Smooth muscle cell (in vitro differentiated cells): Measurements from ENCODE around the gene WDR87. TPM values are rescaled to one million over a fixed set of nuclear protein-coding genes. Genes with fewer than 3 reads are reported as not detected.

Experiments used
- DNase-seq: peaks from one replicate; lab custom pipeline; 2025; ENCODE audit not compliant: unreplicated experiment; lab: John Stamatoyannopoulos, UW
- H2AFZ ChIP-seq: fragments of 200-600 bp; sonication (generic); 2 replicates; pipeline ENCODE4 v1.6.0; 2016; ENCODE audit warnings: antibody characterized with exemption, low read depth, mild to moderate bottlenecking
- H3F3A ChIP-seq: fragments of 200-600 bp; sonication (generic); 2 replicates; pipeline ENCODE4 v1.6.0; 2017; ENCODE audit warnings: antibody characterized with exemption, low read depth
- H3K27ac ChIP-seq: fragments of 200-600 bp; sonication (generic); 2 replicates; pipeline ENCODE4 v1.5.1; 2016; ENCODE audit warnings: low read depth, mild to moderate bottlenecking
- H3K27me3 ChIP-seq: fragments of 200-600 bp; sonication (generic); 2 replicates; pipeline ENCODE4 v1.6.1; 2016; ENCODE audit warnings: low read depth, mild to moderate bottlenecking
- H3K36me3 ChIP-seq: fragments of 200-600 bp; sonication (generic); 2 replicates; pipeline ENCODE4 v1.5.1; 2016; ENCODE audit warnings: low read depth
- H3K4me1 ChIP-seq: fragments of 200-600 bp; sonication (generic); 2 replicates; pipeline ENCODE4 v1.5.1; 2016; ENCODE audit warnings: low read depth
- H3K4me2 ChIP-seq: fragments of 200-600 bp; sonication (generic); 2 replicates; pipeline ENCODE4 v1.6.0; 2016; ENCODE audit warnings: mild to moderate bottlenecking
- H3K4me3 ChIP-seq: fragments of 200-600 bp; sonication (generic); 2 replicates; pipeline ENCODE4 v1.5.1; 2016; ENCODE audit warnings: mild to moderate bottlenecking
- H3K79me2 ChIP-seq: fragments of 200-600 bp; sonication (generic); 2 replicates; pipeline ENCODE4 v1.6.0; 2016; ENCODE audit warnings: low read depth, mild to moderate bottlenecking
- H3K9ac ChIP-seq: fragments of 200-600 bp; sonication (generic); 2 replicates; pipeline ENCODE4 v1.6.0; 2016; ENCODE audit warnings: low read depth
- H3K9me3 ChIP-seq: fragments of 200-600 bp; sonication (generic); replicated peaks from 2 replicates; pipeline ENCODE4 v1.5.1; 2016; ENCODE audit warnings: low read depth
- H4K20me1 ChIP-seq: fragments of 200-600 bp; sonication (generic); 2 replicates; pipeline ENCODE4 v1.6.0; 2016; ENCODE audit warnings: low read depth
- CTCF ChIP-seq: fragments of 200-600 bp; sonication (generic); IDR thresholded peaks from 2 replicates; pipeline ENCODE4 v1.5.1; 2017; ENCODE audit warnings: borderline replicate concordance, mild to moderate bottlenecking, antibody characterized with exemption; ENCODE audit not compliant: insufficient read depth, poor library complexity, severe bottlenecking
- WGBS: methylation state at CpG from one replicate; pipeline ENCODE4 v1.1.7; 2016; ENCODE audit warnings: low lambda C conversion rate; 5-methylcytosine and 5-hydroxymethylcytosine counted together
- polyA plus RNA-seq: library from polyadenylated mRNA; unstranded; fragments of >200 nt; fragmentation: Nextera tagmentation; extraction: Ambion mirVana; gene quantifications from 2 replicates; pipeline ENCODE4 v1.2.1, GENCODE V29; 2016
- total RNA-seq: library from RNA; depleted of rRNA; stranded (reverse); fragments of >200 nt; gene quantifications from 2 replicates; pipeline ENCODE4 v1.2.3, GENCODE V29; 2014

WDR87 gene
- total and polyA plus RNA-seq, 2 experiments from 2014 or later = not detected

- no peak overlapping the region for H2AFZ ChIP-seq
- H3K27me3 ChIP-seq = no peaks in the 10 kb centered on the region
- H3K9ac ChIP-seq = no peak overlapping the region
- H3K27ac ChIP-seq = no peak overlapping the region
- H4K20me1 ChIP-seq = no peaks in the 10 kb centered on the region
- H3K79me2 ChIP-seq = no peaks in the 10 kb centered on the region
- H3K9me3 ChIP-seq = no peaks in the 10 kb centered on the region
- H3K4me3 ChIP-seq = no peak overlapping the region
- no peaks in the 10 kb centered on the region for H3F3A ChIP-seq
- H3K4me1 ChIP-seq = no peaks in the 10 kb centered on the region
- DNase-seq = no peak
- no peak for TF ChIP-seq CTCF
- no peaks in the 10 kb centered on the region for H3K36me3 ChIP-seq
- WGBS = 87% methylated on average over 3 of the region's 3 CpGs
- no peak overlapping the region for H3K4me2 ChIP-seq
Measured at GRCh38 chr19:37864501-37864900, 41.9 kb downstream of the WDR87 start.

GRCh38 chr19:37855098-37855497 is 51.3 kb downstream of the WDR87 start:
- Histone ChIP-seq H3F3A (no peaks in the 10 kb centered on the region), H3K27me3 (no peaks in the 10 kb centered on the region), H3K27ac (no peak overlapping the region), H3K4me2 (no peak overlapping the region), H3K4me3 (no peak overlapping the region), H3K36me3 (no peaks in the 10 kb centered on the region), H3K79me2 (no peaks in the 10 kb centered on the region), H3K9me3 (no peaks in the 10 kb centered on the region), H2AFZ (no peak overlapping the region), H4K20me1 (no peaks in the 10 kb centered on the region), H3K9ac (no peak overlapping the region), H3K4me1 (no peaks in the 10 kb centered on the region)
- no peak for DNase-seq
- WGBS = 98% methylated on average over 35 of the region's 35 CpGs
- TF ChIP-seq CTCF = no peak

- H3K9me3 ChIP-seq = no peaks in the 10 kb centered on the region
- no peak overlapping the region for H3K4me2 ChIP-seq
- DNase-seq = no peak
- no peak overlapping the region for H3K9ac ChIP-seq
- H3K4me3 ChIP-seq = no peak overlapping the region
- H3K4me1 ChIP-seq = no peaks in the 10 kb centered on the region
- no peaks in the 10 kb centered on the region for H3F3A ChIP-seq
- H4K20me1 ChIP-seq = no peaks in the 10 kb centered on the region
- H3K36me3 ChIP-seq = no peaks in the 10 kb centered on the region
- H3K27me3 ChIP-seq = no peaks in the 10 kb centered on the region
- no peak overlapping the region for H3K27ac ChIP-seq
- WGBS = 83% methylated on average over 2 of the region's 2 CpGs
- H3K79me2 ChIP-seq = no peaks in the 10 kb centered on the region
- TF ChIP-seq CTCF = no peak
- no peak overlapping the region for H2AFZ ChIP-seq
Measured at GRCh38 chr19:37845932-37846331, 60.5 kb downstream of the WDR87 start.

Other genes with a start within 250 kb of the WDR87 start
- 3.6 and 10.9 TPM in 2 replicates for gene ZNF607, start 186.8 kb downstream of the WDR87 start, total RNA-seq
- 3.1 and 3.8 TPM in 2 replicates for gene ZNF607, start 186.8 kb downstream of the WDR87 start, polyA plus RNA-seq
- gene ZNF573, start 127.0 kb downstream of the WDR87 start, total RNA-seq = 2.5 and 5.0 TPM in 2 replicates
- gene ZNF573, start 127.0 kb downstream of the WDR87 start, polyA plus RNA-seq = 1.7 and 3.3 TPM in 2 replicates
- 5.5 and 7.6 TPM in 2 replicates for gene SIPA1L3, start 614 bp upstream of the WDR87 start, total RNA-seq
- 6.5 and 7.0 TPM in 2 replicates for gene SIPA1L3, start 614 bp upstream of the WDR87 start, polyA plus RNA-seq